Activated naive CD4-positive, alpha-beta T cell treated with anti-CD3 and anti-CD28 coated beads, Interleukin-2, amount 50 U/mL, for 24 hours (primary cell): ENCODE data around the gene CALHM3.

Source experiments
- H3K27ac Mint-ChIP-seq: one replicate; pipeline ENCODE4 v1.8.0; 2021; ENCODE audit warnings: mild to moderate bottlenecking, mixed read lengths
- H3K27me3 Mint-ChIP-seq: one replicate; pipeline ENCODE4 v1.8.0; 2021; ENCODE audit warnings: mixed read lengths
- H3K36me3 Mint-ChIP-seq: one replicate; pipeline ENCODE4 v1.8.0; 2021; ENCODE audit warnings: mixed read lengths
- H3K4me1 Mint-ChIP-seq: one replicate; pipeline ENCODE4 v1.8.0; 2021; ENCODE audit warnings: mixed read lengths
- H3K4me3 Mint-ChIP-seq: one replicate; pipeline ENCODE4 v1.8.0; 2021; ENCODE audit warnings: mild to moderate bottlenecking, mixed read lengths
- H3K9me3 Mint-ChIP-seq: one replicate; pipeline ENCODE4 v1.8.0; 2021; ENCODE audit warnings: mixed read lengths

The CALHM3 gene

DNA sequence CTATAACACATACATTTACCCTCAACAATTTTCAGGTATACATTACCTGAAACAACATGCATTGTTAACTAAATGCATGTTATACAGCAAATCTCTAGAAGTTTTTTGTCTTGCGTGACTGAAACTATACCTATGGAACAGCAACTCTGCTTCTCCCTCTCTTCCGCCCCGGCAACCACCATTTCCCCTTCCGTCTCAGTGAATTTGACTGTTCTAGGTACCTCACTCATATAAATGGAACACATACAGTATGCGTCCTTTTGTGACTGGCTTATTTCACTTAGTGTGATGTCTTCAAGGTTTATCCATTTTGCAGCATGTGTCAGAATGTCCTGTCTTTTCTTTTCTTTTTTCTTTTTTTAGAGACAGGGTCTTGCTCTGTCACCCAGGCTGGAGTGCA, 49.4 kb downstream of the CALHM3 start:
- Mint-ChIP-seq H3K27ac (peak overlapping the region; percentile 2), H3K27me3 (no peaks in the 10 kb centered on the region), H3K4me1 (peaks cover 21% of the 10 kb centered on the region), H3K4me3 (peak overlapping the region; percentile 19), H3K36me3 (peaks cover 17% of the 10 kb centered on the region), H3K9me3 (no peaks in the 10 kb centered on the region)

GRCh38 chr10:103428989-103429643, 49.9 kb downstream of the CALHM3 start:
- no peaks in the 10 kb centered on the region for H3K9me3 Mint-ChIP-seq
- H3K36me3 Mint-ChIP-seq = peaks cover 22% of the 10 kb centered on the region
- peaks cover 21% of the 10 kb centered on the region for H3K4me1 Mint-ChIP-seq
- no peaks in the 10 kb centered on the region for H3K27me3 Mint-ChIP-seq
- H3K4me3 Mint-ChIP-seq = no peak overlapping the region
- H3K27ac Mint-ChIP-seq = no peak overlapping the region

- Mint-ChIP-seq H3K4me1 (peaks cover 21% of the 10 kb centered on the region), H3K9me3 (no peaks in the 10 kb centered on the region), H3K36me3 (peaks cover 27% of the 10 kb centered on the region), H3K27me3 (no peaks in the 10 kb centered on the region), H3K4me3 (no peak overlapping the region), H3K27ac (no peak overlapping the region)
These were observed 51.2 kb downstream of the CALHM3 start for GRCh38 chr10:103427866-103428265.

DNA sequence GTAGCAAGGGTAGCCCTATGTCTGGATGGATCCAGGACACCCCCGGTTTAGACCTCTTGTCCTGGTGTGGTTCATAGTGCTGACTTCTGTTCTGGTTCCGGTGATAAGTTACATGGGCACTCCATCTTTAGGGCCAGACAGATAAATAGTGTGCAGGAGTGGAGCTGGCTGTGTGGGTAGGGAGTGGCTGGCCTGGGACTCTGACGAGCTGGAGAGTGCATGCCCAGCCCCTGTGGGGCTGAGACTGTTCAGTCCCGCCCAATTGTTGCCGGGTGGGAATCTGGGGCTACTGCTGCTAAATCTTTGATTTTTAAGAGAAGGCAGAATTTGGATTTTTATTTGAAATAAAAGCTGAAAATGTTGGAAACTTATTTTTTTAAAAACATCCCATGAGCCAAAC, 55.3 kb downstream of the CALHM3 start:
- H3K4me3 Mint-ChIP-seq = no peak overlapping the region
- H3K4me1 Mint-ChIP-seq = peaks cover 10% of the 10 kb centered on the region
- no peaks in the 10 kb centered on the region for H3K27me3 Mint-ChIP-seq
- no peaks in the 10 kb centered on the region for H3K9me3 Mint-ChIP-seq
- peaks cover 26% of the 10 kb centered on the region for H3K36me3 Mint-ChIP-seq
- no peak overlapping the region for H3K27ac Mint-ChIP-seq
